ENCODE measurements around the gene GDPD1. TPM values are rescaled to one million over a fixed set of nuclear protein-coding genes. Genes with fewer than 3 reads are reported as not detected.

GDPD1 gene
- total RNA-seq: 5.8 and 14.1 TPM in 2 replicates

GRCh38 chr17:59220328-59221158, at the start of gene GDPD1:
Gene GDPD1 (plus strand): TSS chr17:59220511. CDS start chr17:59220610, 99 bp downstream.

Other genes starting within 250 kb of the GDPD1 start
- gene TRIM37, start 113.6 kb upstream of the GDPD1 start, total RNA-seq: 53.9 and 63.4 TPM in 2 replicates
- 52.3 and 94.5 TPM in 2 replicates for gene SKA2, start 65.3 kb upstream of the GDPD1 start, total RNA-seq
- 9.6 and 12.0 TPM in 2 replicates for gene PRR11, start 64.8 kb upstream of the GDPD1 start, total RNA-seq
- gene SMG8, start 10.5 kb upstream of the GDPD1 start, total RNA-seq: 24.7 and 26.4 TPM in 2 replicates
- 60.1 and 85.0 TPM in 2 replicates for gene YPEL2, start 111.1 kb downstream of the GDPD1 start, total RNA-seq

Measured in epithelial cell of umbilical artery (primary cell).